ENCODE results near the gene ZNF385A.

- TF ChIP-seq, protein P1, sequence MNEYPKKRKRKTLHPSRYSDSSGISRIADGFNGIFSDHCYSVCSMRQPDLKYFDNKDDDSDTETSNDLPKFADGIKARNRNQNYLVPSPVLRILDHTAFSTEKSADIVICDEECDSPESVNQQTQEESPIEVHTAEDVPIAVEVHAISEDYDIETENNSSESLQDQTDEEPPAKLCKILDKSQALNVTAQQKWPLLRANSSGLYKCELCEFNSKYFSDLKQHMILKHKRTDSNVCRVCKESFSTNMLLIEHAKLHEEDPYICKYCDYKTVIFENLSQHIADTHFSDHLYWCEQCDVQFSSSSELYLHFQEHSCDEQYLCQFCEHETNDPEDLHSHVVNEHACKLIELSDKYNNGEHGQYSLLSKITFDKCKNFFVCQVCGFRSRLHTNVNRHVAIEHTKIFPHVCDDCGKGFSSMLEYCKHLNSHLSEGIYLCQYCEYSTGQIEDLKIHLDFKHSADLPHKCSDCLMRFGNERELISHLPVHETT (tag by site-specific recombination; IDR thresholded peaks at IDR 0.05): no peak
- no peak for TF ChIP-seq ZNF571 (tag by site-specific recombination; IDR thresholded peaks at IDR 0.05)
- TF ChIP-seq, protein P2, sequence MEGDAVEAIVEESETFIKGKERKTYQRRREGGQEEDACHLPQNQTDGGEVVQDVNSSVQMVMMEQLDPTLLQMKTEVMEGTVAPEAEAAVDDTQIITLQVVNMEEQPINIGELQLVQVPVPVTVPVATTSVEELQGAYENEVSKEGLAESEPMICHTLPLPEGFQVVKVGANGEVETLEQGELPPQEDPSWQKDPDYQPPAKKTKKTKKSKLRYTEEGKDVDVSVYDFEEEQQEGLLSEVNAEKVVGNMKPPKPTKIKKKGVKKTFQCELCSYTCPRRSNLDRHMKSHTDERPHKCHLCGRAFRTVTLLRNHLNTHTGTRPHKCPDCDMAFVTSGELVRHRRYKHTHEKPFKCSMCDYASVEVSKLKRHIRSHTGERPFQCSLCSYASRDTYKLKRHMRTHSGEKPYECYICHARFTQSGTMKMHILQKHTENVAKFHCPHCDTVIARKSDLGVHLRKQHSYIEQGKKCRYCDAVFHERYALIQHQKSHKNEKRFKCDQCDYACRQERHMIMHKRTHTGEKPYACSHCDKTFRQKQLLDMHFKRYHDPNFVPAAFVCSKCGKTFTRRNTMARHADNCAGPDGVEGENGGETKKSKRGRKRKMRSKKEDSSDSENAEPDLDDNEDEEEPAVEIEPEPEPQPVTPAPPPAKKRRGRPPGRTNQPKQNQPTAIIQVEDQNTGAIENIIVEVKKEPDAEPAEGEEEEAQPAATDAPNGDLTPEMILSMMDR (tag by site-specific recombination; IDR thresholded peaks at IDR 0.05): no peak
- no peak for TF ChIP-seq YY1 (tag by site-specific recombination; IDR thresholded peaks at IDR 0.05)
- no peak for TF ChIP-seq REPIN1 (tag by site-specific recombination; IDR thresholded peaks at IDR 0.05; ENCODE audit: low read depth)
- no peak for TF ChIP-seq RBAK (tag by site-specific recombination; IDR thresholded peaks at IDR 0.05)
- no peak for TF ChIP-seq ZSCAN23 (tag by site-specific recombination; IDR thresholded peaks at IDR 0.05)
- TF ChIP-seq ZNF629 (tag by site-specific recombination; IDR thresholded peaks at IDR 0.05): no peak
- TF ChIP-seq ATF2 (tag by site-specific recombination; IDR thresholded peaks at IDR 0.05; ENCODE audit: low read depth): no peak
- TF ChIP-seq KLF16 (tag by site-specific recombination; IDR thresholded peaks at IDR 0.05): no peak
- no peak for TF ChIP-seq ZNF670 (tag by site-specific recombination; IDR thresholded peaks at IDR 0.05; ENCODE audit: low read depth)
Measured at GRCh38 chr12:54430471-54431069, 46.0 kb upstream of the ZNF385A start.
